Stimulated activated CD4-positive, alpha-beta T cell treated with anti-CD3 and anti-CD28 coated beads, Interleukin-4, amount 100 ng/mL, for 1 hour (primary cell): ENCODE data around the gene NINJ2.
A peak's percentile ranks its signal among the peaks of the same experiment; 100 is the strongest.
"Not testable (repeated sequence)": the region's sequence is repeated elsewhere in the genome, so short reads cannot be mapped to it uniquely, and the experiment has no call there.

Experiments
- DNase-seq: peaks from one replicate; pipeline ENCODE4 v3.0.0-alpha.2; 2020

The NINJ2 gene

DNA sequence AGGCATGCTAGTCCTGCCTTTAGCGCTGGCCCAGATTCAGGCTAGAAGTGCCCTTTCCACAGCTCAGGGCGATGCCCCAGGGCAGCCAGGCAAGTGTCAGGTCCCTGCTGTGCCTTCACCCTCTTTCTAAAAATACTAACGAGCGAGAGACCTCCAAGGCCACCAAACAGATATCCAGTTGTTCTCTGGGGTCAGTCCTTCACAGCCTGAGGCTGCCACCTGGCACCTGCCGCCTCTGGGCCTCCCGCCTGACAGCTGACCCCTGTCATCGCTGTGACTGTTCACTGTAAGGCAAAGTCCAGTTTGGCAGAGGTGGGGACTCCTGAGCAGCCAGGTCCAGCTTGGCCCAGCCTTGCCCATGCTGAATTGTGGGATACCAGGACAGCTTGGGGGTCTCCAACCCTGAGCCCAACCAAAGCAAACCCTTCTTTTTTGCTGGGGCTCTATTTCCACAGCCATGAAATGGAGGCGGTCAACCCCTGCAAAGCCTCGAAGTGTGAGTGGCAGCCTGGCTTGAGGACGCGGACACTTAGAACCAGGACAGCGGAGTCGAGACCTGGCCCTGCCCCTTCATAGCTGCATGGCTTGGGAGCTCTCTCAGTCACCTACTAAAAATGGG, 79.9 kb downstream of the NINJ2 start:
- DNase-seq = no peak

GRCh38 chr12:581746-582145, 81.5 kb downstream of the NINJ2 start:
- DNase-seq = no peak

DNA sequence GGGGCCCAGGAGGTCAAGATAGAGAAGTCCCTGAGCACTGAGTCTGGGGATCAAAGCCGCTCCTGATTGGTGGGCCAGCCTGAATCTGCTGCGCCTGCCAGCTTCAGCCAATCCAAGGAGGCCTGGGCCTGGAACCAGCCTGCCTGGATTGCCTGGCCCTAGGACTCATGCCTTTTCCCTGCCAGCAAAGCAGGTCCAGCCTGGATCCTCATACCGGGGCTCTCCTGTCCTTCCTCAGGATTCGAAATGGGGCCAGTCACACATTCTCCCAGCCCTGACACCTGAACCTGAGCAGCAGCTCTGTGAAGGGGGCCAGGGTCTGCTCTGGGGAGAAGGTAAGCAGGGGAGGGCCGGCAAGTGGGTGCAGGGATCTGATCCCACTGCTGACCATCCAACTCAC, 81.9 kb downstream of the NINJ2 start:
- DNase-seq = no peak

GRCh38 chr12:580813-581212, 82.4 kb downstream of the NINJ2 start:
- DNase-seq = no peak

DNA sequence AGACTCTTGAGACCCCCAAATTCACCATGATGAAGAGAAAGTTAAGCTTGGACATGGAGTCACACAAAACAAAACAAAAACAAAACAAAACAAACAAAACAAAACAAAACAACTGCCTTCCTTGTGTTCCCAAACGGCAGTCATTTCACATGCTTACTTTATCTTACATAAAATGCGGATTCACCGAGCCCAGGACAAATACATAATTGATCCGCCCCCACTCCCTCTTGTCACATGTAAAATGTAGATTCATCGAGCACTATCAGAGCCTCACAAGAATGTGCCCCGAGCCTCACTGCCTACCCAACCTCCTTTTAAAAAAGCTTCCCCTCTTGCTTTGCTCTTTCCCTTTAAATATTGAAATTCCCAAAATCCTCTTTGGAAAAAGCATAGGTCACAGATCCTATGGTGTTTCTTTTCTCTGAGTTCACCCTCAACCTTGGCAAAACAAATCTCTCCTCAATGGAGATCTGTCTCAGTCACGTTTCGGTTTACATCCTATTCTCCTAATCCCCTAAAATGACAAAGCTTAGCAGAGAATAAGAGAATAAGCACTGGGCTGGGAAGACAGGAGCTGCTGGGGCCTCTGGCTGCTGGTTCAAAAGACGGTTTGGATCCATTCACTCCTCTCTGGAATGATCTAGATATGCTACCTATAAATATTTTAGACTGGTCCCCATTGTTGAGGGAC, 83.7 kb downstream of the NINJ2 start:
- no peak for DNase-seq

- DNase-seq = no peak
These were observed 84.4 kb downstream of the NINJ2 start for GRCh38 chr12:578748-579419.

GRCh38 chr12:577994-578747, 85.1 kb downstream of the NINJ2 start:
- DNase-seq = not testable (repeated sequence)

- no peak for DNase-seq
These were observed 86.6 kb downstream of the NINJ2 start for GRCh38 chr12:576615-577110.

DNA sequence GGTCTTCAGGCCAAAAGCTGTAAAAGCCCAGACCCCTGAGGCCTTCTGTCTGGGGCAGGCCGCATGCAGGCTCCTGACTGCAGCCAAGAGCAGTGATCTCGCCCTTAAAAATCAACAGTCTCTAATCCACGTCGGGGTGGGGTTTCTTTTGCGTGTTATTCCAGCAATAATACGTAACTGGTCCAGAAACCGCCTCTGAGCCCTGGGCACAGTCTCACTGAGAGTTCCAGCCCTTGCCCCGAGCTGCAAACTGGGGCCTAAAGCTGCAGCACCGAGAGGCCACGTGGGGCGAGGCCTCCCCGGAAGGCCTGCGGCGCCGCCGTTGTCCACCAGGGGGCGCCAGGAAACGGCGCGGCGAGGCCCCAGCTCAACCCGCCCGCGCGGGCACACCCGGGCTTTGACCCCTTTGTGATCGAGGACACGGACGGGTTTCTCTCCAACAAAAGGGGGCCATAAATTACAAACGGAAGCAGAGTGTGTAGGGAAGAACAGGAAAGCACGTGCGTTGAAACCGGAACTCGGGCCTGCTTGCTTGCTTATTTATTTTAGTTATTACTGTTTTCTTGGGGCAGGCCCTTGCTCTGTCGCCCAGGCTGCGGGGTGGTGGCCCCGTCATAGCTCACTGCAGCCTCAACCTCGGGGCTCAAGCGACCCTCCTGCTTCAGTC, 87.2 kb downstream of the NINJ2 start:
- DNase-seq = peak; percentile 86

DNA sequence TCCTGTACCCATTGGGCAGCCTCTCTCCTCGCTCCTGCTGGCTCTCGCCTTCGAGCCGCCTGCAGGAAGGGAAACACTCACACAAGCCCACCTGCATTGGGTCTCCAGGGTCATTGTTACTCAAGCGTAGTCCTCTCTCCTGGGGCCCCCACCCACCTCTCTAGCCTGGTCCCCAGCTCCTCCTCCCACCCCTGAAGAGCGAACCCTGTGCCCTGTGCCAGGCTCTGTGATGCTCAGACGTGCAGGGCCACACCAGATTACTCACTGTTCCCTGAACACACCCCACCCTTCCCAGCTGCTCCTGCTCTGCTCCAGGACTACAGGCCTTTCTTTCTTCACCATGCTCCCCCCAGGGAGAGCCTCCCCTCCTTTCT, 88.1 kb downstream of the NINJ2 start:
- no peak for DNase-seq

GRCh38 chr12:574475-575128, 88.6 kb downstream of the NINJ2 start:
- no peak for DNase-seq

DNA sequence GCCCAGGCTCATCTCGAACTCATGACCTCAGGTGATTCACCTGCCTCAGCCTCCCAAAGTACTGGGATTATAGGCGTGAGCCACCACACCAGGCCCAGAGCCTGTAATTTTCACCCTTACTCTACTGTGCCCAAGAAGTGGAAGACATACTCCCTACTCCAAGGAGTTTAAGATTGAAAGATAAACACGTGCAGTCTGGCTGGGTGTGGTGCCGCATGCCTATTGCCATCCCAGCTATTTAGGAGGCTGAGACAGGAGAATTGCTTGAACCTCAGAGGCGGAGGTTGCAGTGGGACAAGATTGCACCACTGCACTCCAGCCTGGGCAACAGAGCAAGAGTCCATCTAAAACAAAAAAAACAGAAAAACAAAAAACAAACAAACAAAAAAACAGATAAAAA, 90.0 kb downstream of the NINJ2 start:
- no peak for DNase-seq

- DNase-seq = no peak
These were observed 90.7 kb downstream of the NINJ2 start for GRCh38 chr12:572532-572899.

DNA sequence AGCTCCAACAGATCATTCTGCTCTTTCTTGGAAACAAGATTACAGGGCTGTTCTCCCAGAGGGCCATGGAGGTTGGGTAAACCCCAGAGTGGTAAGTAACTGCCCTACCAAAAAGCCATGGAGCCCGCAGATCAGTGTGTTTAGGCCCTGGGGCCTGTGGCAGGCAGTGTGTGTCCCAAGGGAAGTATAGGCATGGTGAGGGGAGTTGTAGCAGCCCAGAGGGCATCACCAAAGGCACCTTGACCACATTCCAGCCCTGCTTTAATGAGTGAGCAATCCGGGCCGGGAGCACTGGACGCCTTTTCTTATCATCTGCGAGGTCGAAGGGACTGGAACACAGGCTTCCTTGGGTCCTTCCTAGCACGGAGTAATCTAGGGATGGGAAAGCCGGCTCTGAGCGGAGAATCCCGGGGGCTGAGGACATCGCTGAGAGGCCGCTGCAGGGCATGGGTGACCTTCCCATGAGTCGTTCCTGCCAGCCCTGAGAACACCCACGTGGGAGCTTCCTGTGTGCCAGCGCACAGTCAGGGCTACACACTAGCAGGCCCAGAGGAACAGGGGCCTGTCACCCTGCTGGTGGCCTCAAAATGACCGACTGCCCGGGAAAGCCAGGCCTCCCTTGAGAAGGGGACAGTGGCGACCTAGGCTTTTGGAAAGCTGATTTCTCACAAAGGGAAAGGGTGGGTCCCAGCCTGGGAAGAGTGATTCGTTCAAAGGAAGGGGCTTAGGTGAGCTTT, 91.3 kb downstream of the NINJ2 start:
- DNase-seq = no peak

DNA sequence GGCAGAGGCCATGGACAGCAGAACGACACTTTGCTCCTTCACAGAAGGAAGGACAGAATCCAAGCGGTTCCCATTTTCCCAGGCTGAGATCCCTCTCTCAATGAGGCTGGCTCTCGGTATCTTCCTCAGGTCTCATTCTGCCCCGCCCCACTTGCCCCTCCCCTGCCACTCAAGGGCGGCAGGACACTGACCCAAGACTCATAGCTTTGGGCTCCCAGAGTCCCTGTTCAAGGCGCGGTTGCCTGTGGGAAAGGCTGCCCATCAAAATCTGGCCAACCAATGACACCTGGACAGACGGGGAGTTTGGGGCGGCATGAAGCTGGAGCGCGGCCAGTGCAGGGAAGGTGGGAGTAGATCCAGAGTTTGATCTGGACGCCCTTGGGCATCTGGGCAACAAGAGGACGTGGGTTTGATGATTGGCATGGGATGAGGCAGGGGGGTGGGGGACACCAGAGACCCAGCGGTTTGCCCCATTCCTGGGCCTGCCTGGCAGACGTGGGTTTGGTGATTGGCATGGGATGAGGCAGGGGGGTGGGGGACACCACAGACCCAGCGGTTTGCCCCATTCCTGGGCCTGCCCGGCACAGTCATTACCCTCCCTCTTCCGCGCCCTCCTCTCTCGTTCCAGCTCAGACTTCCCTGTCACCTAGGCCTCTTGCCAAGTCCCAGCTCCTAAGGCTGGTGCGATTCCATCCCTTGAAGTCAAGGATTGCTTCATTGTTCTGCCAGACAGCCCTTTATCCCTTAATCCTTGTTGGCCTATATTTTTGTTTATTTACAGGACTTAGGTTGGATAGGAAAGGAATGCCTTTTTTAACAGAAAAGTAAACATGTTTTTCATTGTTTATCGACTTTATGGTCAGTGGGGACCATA, 92.1 kb downstream of the NINJ2 start:
- DNase-seq = no peak

- no peak for DNase-seq
These were observed 92.8 kb downstream of the NINJ2 start for GRCh38 chr12:570435-570920.

DNA sequence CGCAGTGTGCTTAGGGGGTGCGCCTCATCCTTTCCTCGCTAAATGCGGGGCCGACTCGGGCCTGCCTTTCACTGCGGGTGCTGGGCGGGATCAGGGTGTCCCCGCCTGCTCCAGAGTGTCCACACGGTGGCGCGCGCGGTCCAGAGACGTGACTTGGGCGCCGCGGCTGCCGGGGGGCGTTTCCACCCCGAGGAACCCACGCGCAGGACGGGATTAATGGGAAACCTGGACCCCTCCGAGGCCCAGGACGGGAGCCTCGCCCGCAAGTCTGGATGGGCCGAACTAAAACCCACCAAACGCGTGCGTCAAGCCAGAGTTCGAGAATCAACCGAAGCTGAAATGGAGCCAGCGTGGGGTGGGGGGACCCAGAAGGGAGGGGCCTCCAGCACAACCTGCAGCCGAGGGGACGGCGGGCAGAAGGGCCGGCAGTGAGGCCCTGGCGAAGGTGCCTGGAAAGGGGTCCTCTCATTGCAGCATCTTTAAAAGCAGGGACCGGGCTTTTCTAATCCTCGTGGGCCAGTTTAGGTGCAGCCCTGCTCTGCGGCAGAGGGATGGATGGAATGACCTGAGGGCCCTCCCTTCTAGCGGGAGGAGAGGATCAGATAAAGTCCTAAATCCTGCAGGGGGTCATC, 93.3 kb downstream of the NINJ2 start:
- peak; percentile 91 for DNase-seq

DNA sequence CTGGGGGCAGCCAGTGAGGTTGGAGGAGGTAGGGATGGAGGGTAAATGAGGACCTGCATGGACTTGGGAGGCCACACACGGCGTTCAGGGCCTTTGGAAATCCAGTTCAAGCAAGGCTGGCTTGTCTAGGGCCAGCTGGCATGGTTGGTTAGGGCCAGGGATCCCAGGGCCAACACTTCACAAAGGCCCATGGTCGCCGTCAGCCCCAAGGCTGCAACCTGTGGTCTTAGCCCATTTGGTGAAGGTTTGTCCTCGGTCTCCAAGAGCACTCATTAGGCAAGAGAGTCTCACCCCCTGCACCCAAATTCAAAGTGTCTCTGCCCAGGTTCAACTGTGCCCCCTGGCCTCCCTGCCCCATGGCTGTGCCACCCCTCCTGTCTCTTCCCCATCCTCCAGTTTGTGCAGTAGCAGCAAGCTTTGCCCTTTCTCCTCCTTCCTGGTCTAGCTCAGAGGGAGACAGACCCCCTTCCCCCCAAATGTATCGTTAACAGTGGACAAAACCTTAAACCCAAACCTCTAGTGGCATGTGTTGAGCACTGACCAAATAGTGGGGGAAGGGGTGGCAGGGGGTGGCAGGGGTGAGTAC, 94.1 kb downstream of the NINJ2 start:
- no peak for DNase-seq

DNA sequence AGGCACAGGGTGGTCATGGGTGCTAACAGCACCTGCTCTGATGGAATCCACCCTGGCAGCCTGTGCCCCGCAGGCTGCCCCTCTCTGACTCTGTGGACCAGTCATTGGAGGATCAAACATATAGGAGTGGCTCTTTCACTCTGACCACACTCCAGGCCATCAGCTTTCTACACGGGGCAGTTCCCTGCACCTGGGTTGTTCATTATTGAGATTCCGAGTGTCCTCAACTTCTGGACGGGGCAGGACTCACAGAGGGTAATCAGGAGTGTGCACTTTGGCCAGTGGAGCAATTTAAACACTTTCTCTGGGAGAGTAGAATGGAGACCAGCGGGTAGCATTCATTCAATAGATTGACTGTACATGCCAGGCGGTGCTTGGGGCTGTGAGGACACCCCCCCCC, 94.8 kb downstream of the NINJ2 start:
- no peak for DNase-seq
